SJSA1 (cell line): ENCODE measurements around the gene LYPD1. TPM values are rescaled to one million over a fixed set of nuclear protein-coding genes. Genes with fewer than 3 reads are reported as not detected.
A peak's percentile ranks its signal among the peaks of the same experiment; 100 is the strongest.

Experiments used
- DNase-seq, 2 experiments: peaks; one replicate each; pipeline ENCODE4 v3.0.0-alpha.2; 2015 to 2020; ENCODE audit warnings: low spot score in 2 of 2, low read depth in 1 of 2
- H3K27ac ChIP-seq: fragments of 250-450 bp; sonication (Bioruptor Pico); 2 replicates; pipeline ENCODE4 v1.5.1; 2020; ENCODE audit warnings: mild to moderate bottlenecking, moderate library complexity
- H3K27me3 ChIP-seq: fragments of 250-450 bp; sonication (Bioruptor Pico); replicated peaks from 2 replicates; pipeline ENCODE4 v1.5.1; 2020; ENCODE audit warnings: mild to moderate bottlenecking, moderate library complexity
- H3K36me3 ChIP-seq: fragments of 250-450 bp; sonication (Bioruptor Pico); 2 replicates; pipeline ENCODE4 v1.5.1; 2020; ENCODE audit warnings: mild to moderate bottlenecking
- H3K4me1 ChIP-seq: fragments of 250-450 bp; sonication (Bioruptor Pico); replicated peaks from 2 replicates; pipeline ENCODE4 v1.6.1; 2021; ENCODE audit warnings: mild to moderate bottlenecking
- H3K4me3 ChIP-seq: fragments of 250-450 bp; sonication (Bioruptor Pico); 2 replicates; pipeline ENCODE4 v1.5.1; 2020; ENCODE audit warnings: mild to moderate bottlenecking
- H3K9me3 ChIP-seq: fragments of 250-450 bp; sonication (Bioruptor Pico); replicated peaks from 2 replicates; pipeline ENCODE4 v1.5.1; 2020; ENCODE audit warnings: mild to moderate bottlenecking
- total RNA-seq: library from RNA; depleted of rRNA; stranded (reverse); fragments of >200 nt; shearing (Covaris generic); gene quantifications from 2 replicates; pipeline ENCODE4 v1.2.3, GENCODE V29; 2014

Gene LYPD1
- total RNA-seq, 1 experiment from 2014 or later = 75.9 TPM

DNA sequence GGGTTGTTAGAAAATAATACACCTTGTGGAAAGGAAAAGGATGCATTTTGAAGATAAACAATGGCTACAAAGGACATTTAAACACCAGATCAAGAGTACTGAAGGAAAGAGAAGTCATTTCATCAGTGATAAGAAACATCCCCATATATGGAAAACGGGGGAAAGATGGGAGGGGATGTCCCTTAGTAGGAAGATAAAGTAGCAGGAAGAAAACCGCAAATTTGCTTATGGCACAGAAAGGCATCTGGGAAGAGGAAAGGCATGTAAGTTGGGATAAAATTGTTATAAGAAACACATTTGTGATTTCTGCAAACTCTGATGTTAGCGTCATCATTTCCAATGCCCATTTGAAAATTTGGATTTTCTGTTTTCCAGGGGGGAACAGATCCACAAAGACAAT lies 10.5 kb upstream of the LYPD1 start:
- no peak overlapping the region for H3K27ac ChIP-seq
- no peak for DNase-seq
- H3K4me1 ChIP-seq = peaks cover 22% of the 10 kb centered on the region
- no peaks in the 10 kb centered on the region for H3K27me3 ChIP-seq
- H3K4me3 ChIP-seq = no peak overlapping the region
- H3K9me3 ChIP-seq = no peaks in the 10 kb centered on the region
- no peaks in the 10 kb centered on the region for H3K36me3 ChIP-seq

DNA sequence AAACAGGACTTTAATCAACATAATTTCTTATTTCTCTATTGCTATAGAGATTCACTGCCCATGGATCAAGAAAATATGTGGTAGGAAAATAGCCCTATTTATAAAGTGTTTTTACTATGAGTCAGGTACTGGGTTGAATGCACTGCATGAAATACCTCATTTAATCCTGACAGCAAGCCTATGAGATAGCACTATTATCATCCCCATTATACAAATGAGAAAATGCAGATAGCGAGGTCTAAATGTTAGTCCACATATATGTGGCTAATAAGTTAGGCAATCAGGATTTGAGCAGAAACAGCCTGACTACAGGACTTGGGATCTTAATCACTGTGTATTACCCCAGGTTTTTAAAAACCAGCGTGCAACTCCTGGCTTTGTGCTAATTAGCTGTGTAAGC lies 8.5 kb upstream of the LYPD1 start:
- peak overlapping the region; percentile 21; the same call in 1 of the 2 replicates for H3K27ac ChIP-seq
- H3K4me3 ChIP-seq = no peak overlapping the region
- no peaks in the 10 kb centered on the region for H3K36me3 ChIP-seq
- DNase-seq = no peak
- H3K4me1 ChIP-seq = peaks cover 22% of the 10 kb centered on the region
- H3K9me3 ChIP-seq = no peaks in the 10 kb centered on the region
- H3K27me3 ChIP-seq = no peaks in the 10 kb centered on the region

DNA sequence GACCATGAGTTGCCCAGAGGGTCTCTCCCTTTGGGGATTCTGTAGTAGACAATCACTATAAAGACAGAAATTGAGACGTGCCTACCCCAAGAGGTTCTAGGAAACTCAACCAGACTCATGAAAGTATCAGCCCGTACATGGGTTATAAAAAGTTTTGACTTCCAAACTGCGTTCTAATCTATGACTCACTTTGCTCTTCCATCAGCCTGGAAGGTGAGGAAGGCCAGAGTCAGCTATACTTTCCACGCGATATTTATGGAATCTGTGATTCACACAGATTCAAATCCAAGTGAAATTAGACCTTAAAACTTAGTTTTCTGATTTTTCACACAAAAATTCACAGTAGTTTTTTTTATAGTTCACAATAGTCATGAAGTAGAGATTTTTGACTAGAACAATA lies 7.7 kb upstream of the LYPD1 start:
- Histone ChIP-seq H3K4me1 (peaks cover 23% of the 10 kb centered on the region), H3K36me3 (no peaks in the 10 kb centered on the region), H3K4me3 (no peak overlapping the region), H3K27me3 (no peaks in the 10 kb centered on the region), H3K9me3 (no peaks in the 10 kb centered on the region), H3K27ac (peak overlapping the region; percentile 21; the same call in 1 of the 2 replicates)
- DNase-seq = no peak

DNA sequence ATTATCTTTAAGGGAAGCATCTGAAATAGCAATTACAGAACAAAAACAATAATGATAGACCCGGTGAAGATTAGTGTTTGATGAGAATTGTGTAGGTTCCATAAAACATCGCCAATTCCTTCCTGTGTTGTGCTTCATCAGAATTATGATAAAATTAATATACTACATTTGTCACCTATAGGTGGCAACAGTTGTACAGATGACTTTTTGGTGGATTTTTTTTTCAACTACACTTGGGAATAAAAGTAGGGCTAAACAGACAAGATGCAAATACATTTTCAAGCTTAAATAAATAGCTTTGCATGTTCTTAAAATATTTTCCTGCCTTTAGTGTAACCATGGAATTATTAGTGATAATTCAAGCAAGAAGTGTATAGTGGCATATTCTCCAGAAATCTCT lies 7.0 kb upstream of the LYPD1 start:
- Histone ChIP-seq H3K27ac (no peak overlapping the region), H3K27me3 (no peaks in the 10 kb centered on the region)
- DNase-seq = no peak

DNA sequence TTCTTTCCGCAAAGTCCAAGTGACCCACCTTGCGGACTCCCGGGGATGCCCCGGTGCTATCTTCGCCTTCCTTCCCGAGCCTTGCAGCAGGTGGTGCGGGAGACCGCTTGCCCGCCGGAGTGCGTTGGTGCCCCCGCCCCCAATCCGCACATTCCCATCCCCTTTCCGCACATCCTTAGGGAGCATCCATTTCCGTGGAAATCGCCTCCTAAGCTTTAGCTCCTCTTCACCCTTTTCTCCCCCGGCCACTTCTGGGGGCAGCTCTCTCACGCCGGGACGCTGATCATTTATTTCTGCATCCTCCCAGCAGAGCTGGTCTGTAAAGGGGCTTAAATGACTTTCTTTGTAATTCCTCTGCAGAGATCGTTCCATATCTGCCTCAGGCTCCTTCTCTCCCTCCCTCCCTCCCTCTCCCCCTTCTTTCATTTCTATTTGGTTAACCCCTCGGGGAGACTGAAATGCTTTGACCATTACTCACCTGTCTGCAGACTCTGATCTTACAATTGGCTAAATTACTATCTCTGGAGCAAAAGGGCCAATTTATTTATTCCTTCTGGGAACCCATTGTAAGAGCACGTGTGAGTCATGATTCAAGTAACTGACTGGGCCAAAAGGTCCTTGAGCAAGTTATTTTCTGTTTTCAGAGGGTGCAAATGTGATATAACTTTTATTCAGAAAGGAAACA lies 1.3 kb upstream of the LYPD1 start:
- H3K9me3 ChIP-seq = no peaks in the 10 kb centered on the region
- no peaks in the 10 kb centered on the region for H3K27me3 ChIP-seq
- H3K4me3 ChIP-seq = peak overlapping the region; percentile 55
- peaks cover 33% of the 10 kb centered on the region for H3K36me3 ChIP-seq
- H3K27ac ChIP-seq = peak overlapping the region; percentile 55
- DNase-seq = peak; percentile 73 to 92
- peaks cover 35% of the 10 kb centered on the region for H3K4me1 ChIP-seq

More for the DNA sequence above, 7.0 kb upstream of the LYPD1 start:
- Histone ChIP-seq H3K36me3 (no peaks in the 10 kb centered on the region), H3K4me1 (peaks cover 30% of the 10 kb centered on the region), H3K9me3 (no peaks in the 10 kb centered on the region), H3K4me3 (no peak overlapping the region)

DNA sequence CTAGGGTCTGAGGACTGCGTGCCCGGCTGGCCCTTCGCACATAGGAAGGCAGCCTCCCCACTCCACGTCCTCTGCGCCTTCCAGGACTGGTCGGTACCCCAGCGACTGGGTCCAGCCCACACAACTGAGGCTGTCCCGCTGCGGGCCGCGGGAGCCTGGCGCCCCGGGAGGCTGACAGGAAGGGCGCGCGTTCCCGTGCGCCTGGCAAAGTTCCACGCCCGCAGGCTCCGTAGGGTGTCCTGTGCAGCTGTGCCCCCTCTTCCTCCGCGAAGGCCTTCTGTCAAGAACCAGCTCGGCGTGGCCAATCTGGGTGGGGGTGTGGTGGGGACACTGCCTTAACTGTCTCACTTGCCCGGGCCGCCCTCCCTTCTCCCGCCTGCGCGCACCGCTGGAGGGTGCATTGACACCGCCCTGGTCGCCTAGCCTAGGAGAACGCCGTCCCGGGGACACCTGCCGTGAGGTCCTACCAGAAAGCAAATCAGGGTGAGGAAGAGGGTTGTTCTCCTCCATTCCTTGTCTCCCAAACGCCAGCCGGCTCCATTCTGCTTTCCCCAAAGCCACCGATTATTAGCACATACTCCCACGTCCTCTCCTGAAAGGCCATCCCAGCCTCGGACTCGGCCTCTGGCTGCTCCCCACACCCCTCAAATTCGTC lies 618 bp upstream of the LYPD1 start:
- H3K27me3 ChIP-seq = no peaks in the 10 kb centered on the region
- peak overlapping the region; percentile 54 for H3K27ac ChIP-seq
- no peaks in the 10 kb centered on the region for H3K9me3 ChIP-seq
- peaks cover 35% of the 10 kb centered on the region for H3K4me1 ChIP-seq
- peaks cover 40% of the 10 kb centered on the region for H3K36me3 ChIP-seq
- peak; percentile 64 to 70 for DNase-seq
- H3K4me3 ChIP-seq = peak overlapping the region; percentile 55

DNA sequence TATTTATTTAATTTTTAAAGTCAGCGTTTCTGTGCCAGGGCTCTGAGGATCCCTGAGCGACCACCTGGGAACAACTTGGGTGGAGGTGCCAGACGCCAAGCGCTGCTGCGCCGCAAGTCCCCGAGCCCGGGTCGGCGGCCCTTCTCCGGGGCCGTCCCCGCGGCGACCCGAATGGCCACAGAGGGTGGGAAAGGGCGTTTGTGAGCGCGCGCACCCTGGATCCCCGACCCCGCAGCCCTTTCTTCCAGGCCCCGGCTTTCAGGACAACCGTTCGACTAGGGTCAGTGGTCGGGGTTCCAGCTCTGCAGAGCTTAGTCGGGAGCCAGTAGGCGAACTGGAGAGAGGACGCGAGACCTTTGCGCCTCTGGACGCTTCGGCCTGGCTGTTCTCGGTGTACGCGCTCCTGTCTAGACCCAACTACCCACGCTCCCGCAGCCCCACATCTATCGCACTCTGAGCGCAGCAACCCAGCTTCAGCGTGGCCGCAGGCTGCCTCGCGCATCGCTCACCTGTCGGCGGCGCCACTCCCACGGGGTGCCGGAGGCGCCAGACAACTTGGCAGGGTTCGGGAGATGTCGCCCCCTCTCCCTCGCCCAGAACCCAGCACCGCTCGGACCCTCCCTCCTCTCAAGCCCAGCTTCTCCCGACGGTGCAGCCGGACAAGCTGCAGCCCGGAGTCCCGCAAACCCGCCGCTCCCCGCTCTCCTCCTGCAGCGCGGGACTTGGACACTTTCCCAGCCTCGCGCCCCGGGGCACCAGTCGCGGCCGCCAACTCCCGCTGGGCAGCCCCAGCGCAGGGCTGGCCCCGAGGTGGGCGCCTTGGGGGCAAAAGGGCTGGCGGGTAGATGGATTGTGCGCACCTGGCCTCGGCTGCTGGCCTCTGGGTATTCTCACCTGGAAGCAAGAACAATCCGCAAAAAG lies 758 bp downstream of the LYPD1 start:
- H3K27me3 ChIP-seq = no peaks in the 10 kb centered on the region
- no peak overlapping the region for H3K27ac ChIP-seq
- H3K36me3 ChIP-seq = peaks cover 51% of the 10 kb centered on the region
- H3K4me1 ChIP-seq = peaks cover 36% of the 10 kb centered on the region
- no peaks in the 10 kb centered on the region for H3K9me3 ChIP-seq
- DNase-seq = peak in 1 of 2 experiments; percentile 20
- peak overlapping the region; percentile 55 for H3K4me3 ChIP-seq

DNA sequence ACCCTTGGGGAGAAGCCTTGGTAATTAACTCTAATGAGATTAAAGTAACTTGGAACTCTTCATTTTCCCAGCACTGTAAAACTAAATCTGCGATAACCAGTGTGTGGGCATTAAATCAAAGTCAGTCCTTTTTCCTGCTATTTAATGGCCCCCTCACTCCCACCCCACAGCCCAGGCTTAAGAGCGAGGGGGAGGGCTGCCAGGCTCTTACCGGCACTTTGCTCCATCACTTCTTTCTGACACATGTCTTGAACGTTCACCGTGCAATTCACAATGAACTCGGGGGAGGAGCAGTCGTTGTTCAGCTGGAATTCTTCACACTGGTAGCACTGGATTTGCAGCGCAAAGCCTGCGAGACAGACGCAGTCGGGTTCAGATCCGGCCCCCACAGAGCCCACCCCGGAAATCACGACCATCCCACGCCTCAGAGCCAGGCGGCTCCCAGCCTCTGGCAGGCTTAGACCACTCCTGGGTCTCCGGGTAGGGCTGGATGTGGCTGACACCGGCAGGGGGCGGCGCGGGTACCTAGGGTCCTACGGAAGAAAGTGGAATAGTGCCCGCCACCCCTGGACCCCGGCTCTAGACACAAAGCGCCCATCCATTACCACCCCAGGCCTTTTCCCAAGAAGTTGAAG lies 1.7 kb downstream of the LYPD1 start:
- no peaks in the 10 kb centered on the region for H3K9me3 ChIP-seq
- peaks cover 61% of the 10 kb centered on the region for H3K36me3 ChIP-seq
- no peak for DNase-seq
- H3K4me3 ChIP-seq = no peak overlapping the region
- no peak overlapping the region for H3K27ac ChIP-seq
- H3K27me3 ChIP-seq = no peaks in the 10 kb centered on the region
- H3K4me1 ChIP-seq = peaks cover 46% of the 10 kb centered on the region

DNA sequence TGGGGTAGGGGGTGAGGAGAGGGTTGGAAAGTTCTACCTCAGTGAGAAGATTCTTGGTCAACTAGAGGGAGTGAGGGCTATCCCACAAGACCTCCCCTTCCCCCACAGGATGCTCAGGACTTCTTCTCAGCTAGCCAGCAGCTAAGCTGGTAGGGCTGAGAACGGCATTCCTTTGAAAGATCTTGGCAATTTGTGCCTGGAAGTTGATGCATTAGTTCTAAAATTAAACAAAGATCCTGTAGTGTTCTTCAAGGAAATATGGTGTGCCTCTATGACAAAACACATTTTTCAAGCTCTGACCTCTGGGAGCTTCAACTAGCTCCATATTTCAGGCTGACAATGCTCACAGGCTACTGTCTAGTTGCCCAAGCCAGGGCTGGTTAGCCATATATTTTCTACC lies 2.3 kb downstream of the LYPD1 start:
- H3K4me1 ChIP-seq = peaks cover 51% of the 10 kb centered on the region
- H3K4me3 ChIP-seq = no peak overlapping the region
- no peaks in the 10 kb centered on the region for H3K9me3 ChIP-seq
- no peaks in the 10 kb centered on the region for H3K27me3 ChIP-seq
- no peak overlapping the region for H3K27ac ChIP-seq
- no peak for DNase-seq
- H3K36me3 ChIP-seq = peaks cover 67% of the 10 kb centered on the region

DNA sequence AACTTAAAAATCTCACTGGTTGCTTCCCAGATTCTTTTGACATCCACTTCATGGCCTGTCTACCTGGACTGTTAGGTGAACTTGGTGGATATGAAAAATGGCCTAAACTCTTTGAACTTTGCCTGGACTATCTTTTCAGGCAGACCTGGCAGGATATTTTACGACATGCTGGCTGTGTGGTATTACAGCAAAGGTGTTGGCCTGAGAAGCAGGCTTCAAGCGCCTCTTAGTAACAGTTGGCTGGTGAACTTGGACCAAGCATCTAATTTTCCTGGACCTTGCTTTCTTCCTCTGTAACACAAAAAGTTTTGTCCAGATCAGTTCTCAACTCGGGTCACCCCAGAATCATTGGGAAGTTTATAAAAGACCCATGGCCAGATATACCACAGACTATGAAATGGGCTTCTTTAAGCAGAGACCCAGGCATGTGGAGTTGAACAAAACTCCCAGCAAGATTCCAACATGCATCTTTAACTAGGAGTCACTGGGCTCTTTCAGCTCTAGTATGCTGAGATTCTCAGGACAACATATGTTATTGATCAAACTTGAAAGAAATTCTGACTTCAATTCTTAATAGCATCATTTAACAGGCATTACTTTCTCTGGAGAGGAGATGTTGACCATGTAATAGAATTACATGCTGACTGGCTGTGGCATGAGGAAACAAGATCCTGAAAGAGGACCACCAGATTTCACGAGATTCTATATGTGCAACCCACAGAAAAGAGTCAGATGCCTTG lies 4.4 kb downstream of the LYPD1 start:
- Histone ChIP-seq H3K27me3 (no peaks in the 10 kb centered on the region), H3K27ac (no peak overlapping the region), H3K36me3 (peaks cover 85% of the 10 kb centered on the region), H3K4me1 (peaks cover 44% of the 10 kb centered on the region), H3K4me3 (no peak overlapping the region), H3K9me3 (no peaks in the 10 kb centered on the region)
- no peak for DNase-seq

DNA sequence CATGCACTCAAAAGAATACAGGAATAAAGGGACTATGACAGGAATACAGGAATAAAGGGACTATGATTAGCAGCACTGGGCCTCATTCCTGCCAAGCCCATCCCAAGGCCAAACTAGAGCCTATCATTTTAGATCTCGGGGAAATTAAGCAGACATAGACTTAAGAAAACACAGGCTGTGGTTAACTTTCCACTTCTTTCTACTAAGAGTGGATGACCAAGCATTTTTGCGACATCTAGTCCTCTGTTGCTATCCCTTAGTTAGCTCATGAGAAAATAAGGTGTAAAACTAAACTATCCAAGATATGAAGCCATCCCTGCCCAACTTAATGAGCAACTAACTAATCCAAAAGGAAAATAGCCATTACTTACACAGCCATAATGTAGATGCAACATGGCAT lies 5.9 kb downstream of the LYPD1 start:
- Histone ChIP-seq H3K4me1 (peaks cover 38% of the 10 kb centered on the region), H3K36me3 (peaks cover 95% of the 10 kb centered on the region), H3K27ac (no peak overlapping the region), H3K27me3 (no peaks in the 10 kb centered on the region), H3K9me3 (no peaks in the 10 kb centered on the region; the same call in 1 of the 2 replicates), H3K4me3 (no peak overlapping the region)
- no peak for DNase-seq

DNA sequence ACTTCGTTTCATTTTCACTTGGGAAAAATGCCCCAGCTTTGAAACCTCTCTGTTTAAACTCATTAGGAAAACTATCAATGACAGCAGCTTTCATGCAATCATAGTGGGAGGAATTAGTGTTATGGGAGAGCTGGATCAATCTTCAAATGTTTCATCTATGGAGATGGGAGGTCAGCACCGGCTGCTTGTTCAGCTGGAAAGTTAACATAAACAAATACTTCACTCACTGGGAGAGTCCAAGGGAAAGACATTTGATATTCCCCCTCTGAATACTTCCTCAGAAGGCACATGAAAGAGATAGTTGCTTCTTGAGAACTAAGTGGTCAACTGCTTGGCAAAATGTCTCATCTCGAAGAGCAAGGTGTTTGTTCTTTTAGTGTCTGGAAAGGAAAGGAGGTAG lies 7.3 kb downstream of the LYPD1 start:
- Histone ChIP-seq H3K27me3 (no peaks in the 10 kb centered on the region), H3K4me3 (no peak overlapping the region), H3K36me3 (peaks cover 95% of the 10 kb centered on the region), H3K9me3 (no peaks in the 10 kb centered on the region; the same call in 1 of the 2 replicates), H3K27ac (no peak overlapping the region; the same call in 1 of the 2 replicates), H3K4me1 (peaks cover 30% of the 10 kb centered on the region)
- peak in 1 of 2 experiments; percentile 39 for DNase-seq

DNA sequence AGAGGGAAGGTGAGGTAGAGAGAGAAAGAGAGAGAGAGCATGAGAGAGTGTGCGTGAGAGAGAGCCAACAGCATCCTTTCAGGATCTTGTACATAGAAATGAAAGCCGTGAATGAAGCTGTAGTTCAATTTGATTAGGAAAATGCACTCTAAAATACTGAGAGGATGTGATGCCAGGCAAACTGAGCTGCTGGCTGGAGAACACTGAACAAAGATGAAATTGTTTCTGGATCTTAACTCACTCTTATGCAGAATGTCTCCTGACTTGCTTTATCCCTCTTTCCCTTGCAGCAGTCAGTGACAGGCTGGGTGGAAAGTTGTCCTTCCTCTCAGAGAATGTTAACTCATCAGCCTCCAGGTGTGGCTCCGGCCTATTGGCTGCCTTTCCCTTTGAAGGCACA lies 10.7 kb downstream of the LYPD1 start:
- Histone ChIP-seq H3K4me1 (peaks cover 45% of the 10 kb centered on the region), H3K9me3 (no peaks in the 10 kb centered on the region; the same call in 1 of the 2 replicates), H3K27me3 (no peaks in the 10 kb centered on the region), H3K27ac (no peak overlapping the region), H3K4me3 (no peak overlapping the region), H3K36me3 (peaks cover 78% of the 10 kb centered on the region)
- no peak for DNase-seq
